Measurements from ENCODE around the gene SSTR3. TPM values are rescaled to one million over a fixed set of nuclear protein-coding genes. Genes with fewer than 3 reads are reported as not detected.

SSTR3 gene
- total RNA-seq, 4 donors from 2014 or later = not detected

DNA sequence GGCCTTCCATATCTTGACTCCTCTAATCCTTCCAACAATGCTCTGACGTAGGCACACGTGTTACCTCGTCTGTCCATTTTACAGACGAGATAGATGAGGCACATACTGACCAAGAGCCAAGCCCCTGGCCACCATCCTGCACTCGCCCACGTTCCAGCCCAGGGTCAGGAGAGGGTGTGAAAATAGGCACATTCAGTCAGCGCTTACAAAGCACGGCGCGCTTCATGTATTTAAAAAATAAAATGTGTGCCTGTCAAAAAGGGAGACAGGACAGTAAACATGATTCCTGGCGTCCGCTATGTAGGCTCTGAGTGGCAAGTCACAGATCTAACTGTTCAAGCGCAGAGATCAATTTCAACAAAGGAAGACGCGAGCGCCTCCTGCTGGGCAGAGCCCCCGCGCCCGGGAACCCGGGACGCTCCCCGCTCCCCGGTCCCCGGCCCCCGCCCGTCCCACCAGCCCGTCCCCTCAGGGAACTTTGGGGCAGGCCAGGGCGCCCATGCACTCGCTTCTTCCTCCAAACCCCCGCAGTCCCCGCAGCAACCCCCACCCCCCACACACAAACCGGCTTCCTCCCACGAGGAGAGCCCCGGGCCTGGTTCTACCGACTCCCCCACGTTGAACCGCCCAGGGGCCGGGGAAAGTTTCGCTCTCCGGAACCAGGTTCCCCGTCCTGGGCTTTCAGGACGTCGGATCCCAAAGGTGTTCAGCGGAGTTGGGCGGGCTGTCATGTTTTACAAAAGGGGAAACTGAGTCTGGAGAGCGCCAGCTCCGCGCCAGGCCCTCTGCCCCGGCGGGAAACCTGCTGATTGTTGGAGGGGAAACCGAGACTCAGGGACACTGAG lies 13.8 kb downstream of the SSTR3 start:
- WGBS = 2% methylated on average over 46 of the region's 51 CpGs
- Histone ChIP-seq H3K27ac (replicated peaks in 1 of 4) (peak overlapping the region; percentile 97 to 98 (median 97)), H3K27me3 (no peaks in the 10 kb centered on the region), H3K9me3 (no peaks in the 10 kb centered on the region), H3K4me1 (peaks cover 40 to 46% (median 45%) of the 10 kb centered on the region in 4 donors), H3K4me3 (peak overlapping the region; percentile 74 to 82 (median 76)), H3K36me3 (no peaks in the 10 kb centered on the region)
- no peak for DNase-seq (ENCODE audit: extremely low spot score)
- TF ChIP-seq POLR2AphosphoS5 (IDR thresholded peaks at IDR 0.05) (peak in 1 of 2 donors; percentile 19), EP300 (IDR thresholded peaks at IDR 0.05) (no peak), POLR2A (IDR thresholded peaks at IDR 0.05; ENCODE audit: low read depth) (no peak)
- TF ChIP-seq, protein P1, sequence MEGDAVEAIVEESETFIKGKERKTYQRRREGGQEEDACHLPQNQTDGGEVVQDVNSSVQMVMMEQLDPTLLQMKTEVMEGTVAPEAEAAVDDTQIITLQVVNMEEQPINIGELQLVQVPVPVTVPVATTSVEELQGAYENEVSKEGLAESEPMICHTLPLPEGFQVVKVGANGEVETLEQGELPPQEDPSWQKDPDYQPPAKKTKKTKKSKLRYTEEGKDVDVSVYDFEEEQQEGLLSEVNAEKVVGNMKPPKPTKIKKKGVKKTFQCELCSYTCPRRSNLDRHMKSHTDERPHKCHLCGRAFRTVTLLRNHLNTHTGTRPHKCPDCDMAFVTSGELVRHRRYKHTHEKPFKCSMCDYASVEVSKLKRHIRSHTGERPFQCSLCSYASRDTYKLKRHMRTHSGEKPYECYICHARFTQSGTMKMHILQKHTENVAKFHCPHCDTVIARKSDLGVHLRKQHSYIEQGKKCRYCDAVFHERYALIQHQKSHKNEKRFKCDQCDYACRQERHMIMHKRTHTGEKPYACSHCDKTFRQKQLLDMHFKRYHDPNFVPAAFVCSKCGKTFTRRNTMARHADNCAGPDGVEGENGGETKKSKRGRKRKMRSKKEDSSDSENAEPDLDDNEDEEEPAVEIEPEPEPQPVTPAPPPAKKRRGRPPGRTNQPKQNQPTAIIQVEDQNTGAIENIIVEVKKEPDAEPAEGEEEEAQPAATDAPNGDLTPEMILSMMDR (IDR thresholded peaks at IDR 0.05) = peak; percentile 66 to 93 (median 93)
- intact Hi-C loops (cut with DNase I) = loop anchor here (1.0 kb wide), 1 partner anchor 31 kb away; no protein-coding TSS in a partner anchor

DNA sequence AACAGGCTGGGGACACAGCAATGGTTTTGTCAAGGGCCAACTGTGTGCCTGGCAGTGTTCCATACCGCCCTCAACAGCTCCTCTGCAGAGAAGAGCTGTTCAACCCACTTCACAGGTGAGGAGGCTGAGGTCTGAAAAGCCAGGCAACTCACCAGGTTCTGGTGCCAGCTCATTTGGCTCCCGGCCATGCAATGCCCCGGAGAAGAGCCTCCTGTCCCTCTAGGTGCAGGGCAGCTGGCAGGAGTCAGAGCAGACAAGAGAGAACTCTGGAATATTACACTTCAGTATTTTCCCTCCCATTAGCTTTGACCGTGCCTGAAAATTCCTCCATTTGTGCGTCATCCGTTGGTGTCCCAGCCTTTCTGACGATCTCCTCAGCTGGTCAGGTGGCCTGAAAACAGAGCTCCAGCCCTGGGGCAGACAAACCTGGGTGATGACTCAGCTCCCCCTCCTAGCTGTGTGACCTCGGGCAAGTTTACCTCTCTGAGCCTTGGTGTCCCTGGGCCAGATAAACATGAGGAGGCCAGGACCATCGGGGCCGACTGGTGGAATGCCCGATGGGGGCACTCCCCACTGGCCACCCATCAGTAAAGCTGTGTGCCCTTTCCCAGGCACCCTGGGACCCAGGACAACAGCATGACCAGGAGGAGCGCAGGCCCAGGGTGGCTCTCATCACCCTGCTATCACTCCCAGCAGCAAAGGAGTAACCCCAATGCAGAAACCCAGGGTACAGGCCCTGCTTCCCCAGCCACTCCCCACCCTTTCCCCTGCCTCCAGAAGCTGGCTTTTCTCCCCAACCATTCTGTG lies 14.6 kb downstream of the SSTR3 start:
- Histone ChIP-seq H3K27ac (replicated peaks in 1 of 4) (peak overlapping the region; percentile 97 to 98 (median 97)), H3K4me3 (peak overlapping the region in 3 of 4 donors; percentile 74 to 82 (median 74)), H3K27me3 (no peaks in the 10 kb centered on the region), H3K36me3 (no peaks in the 10 kb centered on the region), H3K4me1 (peaks cover 40 to 53% (median 46%) of the 10 kb centered on the region in 4 donors), H3K9me3 (no peaks in the 10 kb centered on the region)
- intact Hi-C loops (cut with DNase I) = loop anchor here (1.0 kb wide), 1 partner anchor 30 kb away; no protein-coding TSS in a partner anchor
- TF ChIP-seq POLR2A (IDR thresholded peaks at IDR 0.05; ENCODE audit: low read depth) (no peak), EP300 (IDR thresholded peaks at IDR 0.05) (peak; percentile 19), POLR2AphosphoS5 (IDR thresholded peaks at IDR 0.05) (peak in 1 of 2 donors; percentile 72)
- TF ChIP-seq, protein P1 (IDR thresholded peaks at IDR 0.05) = no peak
- 42% methylated on average over 8 of the region's 12 CpGs for WGBS
- no peak for DNase-seq (ENCODE audit: extremely low spot score)

DNA sequence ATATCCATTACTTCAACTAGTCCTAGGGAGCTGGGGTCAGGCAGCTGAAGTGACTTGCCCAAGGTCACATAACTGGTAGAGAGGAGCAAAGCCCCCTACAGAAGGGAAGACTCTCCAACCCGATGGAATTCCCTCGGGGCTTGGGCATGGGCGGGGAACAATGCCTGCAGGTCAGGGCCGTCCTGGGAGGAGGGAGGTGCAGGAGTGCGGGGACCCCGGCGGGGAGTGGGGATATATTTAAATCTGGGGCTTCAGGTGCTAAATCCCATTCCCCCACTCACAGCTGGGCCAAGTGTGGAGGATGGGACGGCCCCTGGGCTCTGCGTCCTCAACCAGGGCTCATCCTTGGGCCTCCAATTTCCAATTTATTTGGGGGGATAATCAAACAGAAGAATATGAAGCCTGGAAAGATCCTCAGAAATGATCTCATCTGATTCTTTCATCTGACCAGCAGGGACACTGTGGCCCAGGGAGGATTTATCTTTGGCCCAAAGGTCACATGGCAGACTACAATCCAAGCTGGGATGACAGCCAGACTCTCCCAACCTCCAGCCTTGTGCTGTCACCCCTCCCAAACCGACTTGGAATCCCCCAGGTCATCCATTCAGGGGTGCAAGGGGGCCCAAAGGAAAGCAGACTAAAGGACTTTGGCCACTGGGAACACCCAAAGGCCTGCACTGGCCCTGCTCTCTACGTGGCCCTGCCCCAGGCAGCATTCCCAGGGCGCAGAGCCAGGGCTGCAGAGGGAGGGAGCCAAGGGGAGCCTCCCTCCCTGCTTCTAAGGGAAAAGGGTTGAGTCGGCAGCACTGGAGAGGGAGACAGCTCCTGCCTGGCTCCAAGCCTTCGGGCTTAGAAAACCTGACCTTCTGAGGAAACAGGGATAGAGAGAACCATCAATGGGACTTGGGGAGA lies 15.5 kb downstream of the SSTR3 start:
- DNase-seq (ENCODE audit: extremely low spot score) = no peak
- Histone ChIP-seq H3K9me3 (no peaks in the 10 kb centered on the region), H3K36me3 (no peaks in the 10 kb centered on the region), H3K4me1 (peaks cover 40 to 53% (median 46%) of the 10 kb centered on the region in 4 donors), H3K27ac (replicated peaks in 1 of 4) (peak overlapping the region; percentile 97 to 98 (median 97)), H3K27me3 (no peaks in the 10 kb centered on the region), H3K4me3 (no peak overlapping the region)
- 31% methylated on average over 12 of the region's 14 CpGs for WGBS
- TF ChIP-seq, protein P1 (IDR thresholded peaks at IDR 0.05) = peak in 2 of 3 experiments; percentile 11 to 36
- TF ChIP-seq POLR2AphosphoS5 (IDR thresholded peaks at IDR 0.05) = peak; percentile 63 to 79
- TF ChIP-seq POLR2A (IDR thresholded peaks at IDR 0.05; ENCODE audit: low read depth) = no peak
- intact Hi-C loops (cut with DNase I) = no loop called here

DNA sequence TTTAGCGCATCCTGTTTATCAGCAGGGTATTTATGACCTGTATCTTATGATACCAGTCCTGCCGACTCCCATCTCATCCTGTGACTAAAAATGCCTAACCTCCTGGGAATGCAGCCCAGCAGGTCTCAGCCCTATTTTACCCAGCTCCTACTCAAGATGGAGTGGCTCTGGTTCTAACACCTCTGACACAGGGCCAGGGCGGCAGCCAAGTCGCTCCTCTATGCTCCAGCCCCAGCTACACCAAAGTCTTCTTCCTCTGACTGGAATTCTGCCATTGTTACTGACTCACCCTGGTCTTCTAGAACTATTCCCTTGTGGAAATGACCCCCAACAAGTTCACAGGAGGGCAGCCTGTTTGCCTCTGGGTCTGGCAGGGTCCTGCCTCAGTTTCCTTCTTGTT lies 16.4 kb downstream of the SSTR3 start:
- WGBS = 84% methylated on average over 3 of the region's 4 CpGs
- DNase-seq (ENCODE audit: extremely low spot score) = no peak
- intact Hi-C loops (cut with DNase I) = no loop called here
- no peaks in the 10 kb centered on the region for H3K9me3 ChIP-seq
- peak overlapping the region; percentile 97 to 98 (median 97) for H3K27ac ChIP-seq (replicated peaks in 1 of 4)
- H3K36me3 ChIP-seq = no peaks in the 10 kb centered on the region
- H3K27me3 ChIP-seq = no peaks in the 10 kb centered on the region
- H3K4me1 ChIP-seq = peaks cover 40 to 53% (median 46%) of the 10 kb centered on the region in 4 donors
- H3K4me3 ChIP-seq = no peak overlapping the region
- TF ChIP-seq POLR2AphosphoS5 (IDR thresholded peaks at IDR 0.05) (no peak), POLR2A (IDR thresholded peaks at IDR 0.05; ENCODE audit: low read depth) (no peak), EP300 (IDR thresholded peaks at IDR 0.05) (no peak)
- TF ChIP-seq, protein P1 (IDR thresholded peaks at IDR 0.05) = no peak
